ENCODE measurements around the gene BAAT.

BAAT gene

GRCh38 chr9:101311758-101312420 is 72.9 kb downstream of the BAAT start:
- DNase-seq = peak; percentile 86

GRCh38 chr9:101311191-101311590 is 73.6 kb downstream of the BAAT start:
- DNase-seq = no peak
